HCT116 (cell line): Measurements from ENCODE around the gene HIVEP3.

Source experiments
- CEBPB ChIP-seq: IDR thresholded peaks from 2 replicates; pipeline ENCODE4 v1.6.1; 2012; ENCODE audit warnings: low read depth
- EGR1 ChIP-seq: IDR thresholded peaks from 2 replicates; pipeline ENCODE4 v1.6.1; 2012; ENCODE audit warnings: low read depth
- EZH2phosphoT487 ChIP-seq: fragments of 200-600 bp; IDR thresholded peaks from 2 replicates; pipeline ENCODE4 v1.6.1; 2018; ENCODE audit warnings: antibody characterized with exemption, borderline replicate concordance
- FOSL1 ChIP-seq: IDR thresholded peaks from 2 replicates; pipeline ENCODE4 v1.6.1; 2012; ENCODE audit warnings: low read depth
- POLR2A ChIP-seq: IDR thresholded peaks from 2 replicates; pipeline ENCODE4 v1.7.0; 2011; ENCODE audit warnings: borderline replicate concordance; ENCODE audit not compliant: insufficient read depth, insufficient read length; ENCODE audit errors: extremely low read depth
- POLR2AphosphoS5 ChIP-seq: IDR thresholded peaks from 2 replicates; pipeline ENCODE4 v1.6.1; 2011; ENCODE audit warnings: mild to moderate bottlenecking, low read depth, low read length, moderate library complexity
- SIN3A ChIP-seq: IDR thresholded peaks from 2 replicates; pipeline ENCODE4 v1.6.1; 2012; ENCODE audit warnings: low read depth
- SP1 ChIP-seq: IDR thresholded peaks from 2 replicates; pipeline ENCODE4 v1.6.1; 2012; ENCODE audit warnings: low read depth
- ZNF274 ChIP-seq: fragments of 200-500 bp; sonication (Bioruptor generic); IDR thresholded peaks from 2 replicates; pipeline ENCODE4 v1.6.1; 2014; ENCODE audit warnings: mild to moderate bottlenecking, low read depth, low read length, inconsistent platforms
- TF ChIP-seq, protein P1 (sequence below), 3 experiments: fragments of 200-600 bp in 1 of 3; sonication (generic) in 1 of 3; IDR thresholded peaks in 2 of 3; conservative IDR thresholded peaks in 1 of 3; 2 replicates each; pipeline ENCODE4 v1.5.1; 2012 to 2017; ENCODE audit warnings: low read depth in 2 of 3, low read length in 2 of 3, antibody characterized with exemption in 1 of 3, borderline replicate concordance in 1 of 3, control low read depth in 1 of 3, mild to moderate bottlenecking in 1 of 3, mixed read lengths in 1 of 3, mixed run types in 1 of 3, moderate library complexity in 1 of 3; ENCODE audit not compliant: insufficient read depth in 1 of 3
- TF ChIP-seq, protein P2 (sequence below): IDR thresholded peaks from 2 replicates; pipeline ENCODE4 v1.6.1; 2012
- TF ChIP-seq, protein P3 (sequence below): IDR thresholded peaks from 2 replicates; pipeline ENCODE4 v1.6.1; 2011; ENCODE audit warnings: mild to moderate bottlenecking, low read length, moderate library complexity; ENCODE audit not compliant: insufficient replicate concordance; ENCODE audit errors: extremely low read depth
- TF ChIP-seq, protein P4 (sequence below): IDR thresholded peaks from 2 replicates; pipeline ENCODE4 v1.6.1; 2012

DNA sequence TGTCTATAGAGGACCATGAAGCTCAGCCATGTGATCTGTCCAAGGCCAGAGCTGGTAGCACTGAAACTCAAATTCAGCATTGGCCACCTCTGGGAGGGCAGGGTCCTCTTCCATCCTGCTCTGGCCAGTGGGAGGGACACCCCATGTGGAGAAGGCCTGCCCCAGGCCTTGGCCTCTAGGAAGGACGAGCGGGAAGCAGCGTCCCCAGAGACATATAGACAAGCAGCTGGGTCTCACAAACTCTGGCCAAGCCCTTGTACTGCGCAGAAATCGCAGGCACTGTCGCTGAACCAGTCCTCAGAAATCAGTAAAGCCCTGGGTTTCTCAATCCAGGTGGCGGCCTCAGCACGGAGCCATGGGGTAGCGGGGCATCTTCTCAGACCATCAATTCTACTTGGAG is 180.7 kb downstream of the HIVEP3 start:
- no peak for TF ChIP-seq POLR2A
- TF ChIP-seq, protein P1, sequence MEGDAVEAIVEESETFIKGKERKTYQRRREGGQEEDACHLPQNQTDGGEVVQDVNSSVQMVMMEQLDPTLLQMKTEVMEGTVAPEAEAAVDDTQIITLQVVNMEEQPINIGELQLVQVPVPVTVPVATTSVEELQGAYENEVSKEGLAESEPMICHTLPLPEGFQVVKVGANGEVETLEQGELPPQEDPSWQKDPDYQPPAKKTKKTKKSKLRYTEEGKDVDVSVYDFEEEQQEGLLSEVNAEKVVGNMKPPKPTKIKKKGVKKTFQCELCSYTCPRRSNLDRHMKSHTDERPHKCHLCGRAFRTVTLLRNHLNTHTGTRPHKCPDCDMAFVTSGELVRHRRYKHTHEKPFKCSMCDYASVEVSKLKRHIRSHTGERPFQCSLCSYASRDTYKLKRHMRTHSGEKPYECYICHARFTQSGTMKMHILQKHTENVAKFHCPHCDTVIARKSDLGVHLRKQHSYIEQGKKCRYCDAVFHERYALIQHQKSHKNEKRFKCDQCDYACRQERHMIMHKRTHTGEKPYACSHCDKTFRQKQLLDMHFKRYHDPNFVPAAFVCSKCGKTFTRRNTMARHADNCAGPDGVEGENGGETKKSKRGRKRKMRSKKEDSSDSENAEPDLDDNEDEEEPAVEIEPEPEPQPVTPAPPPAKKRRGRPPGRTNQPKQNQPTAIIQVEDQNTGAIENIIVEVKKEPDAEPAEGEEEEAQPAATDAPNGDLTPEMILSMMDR (IDR thresholded peaks at IDR 0.05 in 2 of 3, conservative IDR thresholded peaks at IDR 0.05 in 1 of 3; ENCODE audit: borderline replicate concordance in 1 of 3, insufficient read depth in 1 of 3, low read depth in 2 of 3, low read length in 2 of 3) = no peak
- no peak for TF ChIP-seq EGR1
- TF ChIP-seq, protein P2, sequence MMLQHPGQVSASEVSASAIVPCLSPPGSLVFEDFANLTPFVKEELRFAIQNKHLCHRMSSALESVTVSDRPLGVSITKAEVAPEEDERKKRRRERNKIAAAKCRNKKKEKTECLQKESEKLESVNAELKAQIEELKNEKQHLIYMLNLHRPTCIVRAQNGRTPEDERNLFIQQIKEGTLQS = no peak
- TF ChIP-seq POLR2AphosphoS5 = no peak
- TF ChIP-seq EZH2phosphoT487 = no peak
- no peak for TF ChIP-seq ZNF274
- TF ChIP-seq, protein P3, sequence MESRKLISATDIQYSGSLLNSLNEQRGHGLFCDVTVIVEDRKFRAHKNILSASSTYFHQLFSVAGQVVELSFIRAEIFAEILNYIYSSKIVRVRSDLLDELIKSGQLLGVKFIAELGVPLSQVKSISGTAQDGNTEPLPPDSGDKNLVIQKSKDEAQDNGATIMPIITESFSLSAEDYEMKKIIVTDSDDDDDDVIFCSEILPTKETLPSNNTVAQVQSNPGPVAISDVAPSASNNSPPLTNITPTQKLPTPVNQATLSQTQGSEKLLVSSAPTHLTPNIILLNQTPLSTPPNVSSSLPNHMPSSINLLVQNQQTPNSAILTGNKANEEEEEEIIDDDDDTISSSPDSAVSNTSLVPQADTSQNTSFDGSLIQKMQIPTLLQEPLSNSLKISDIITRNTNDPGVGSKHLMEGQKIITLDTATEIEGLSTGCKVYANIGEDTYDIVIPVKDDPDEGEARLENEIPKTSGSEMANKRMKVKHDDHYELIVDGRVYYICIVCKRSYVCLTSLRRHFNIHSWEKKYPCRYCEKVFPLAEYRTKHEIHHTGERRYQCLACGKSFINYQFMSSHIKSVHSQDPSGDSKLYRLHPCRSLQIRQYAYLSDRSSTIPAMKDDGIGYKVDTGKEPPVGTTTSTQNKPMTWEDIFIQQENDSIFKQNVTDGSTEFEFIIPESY = no peak
- TF ChIP-seq CEBPB = no peak
- no peak for TF ChIP-seq FOSL1
- no peak for TF ChIP-seq SIN3A
- no peak for TF ChIP-seq SP1
- TF ChIP-seq, protein P4, sequence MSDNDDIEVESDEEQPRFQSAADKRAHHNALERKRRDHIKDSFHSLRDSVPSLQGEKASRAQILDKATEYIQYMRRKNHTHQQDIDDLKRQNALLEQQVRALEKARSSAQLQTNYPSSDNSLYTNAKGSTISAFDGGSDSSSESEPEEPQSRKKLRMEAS = no peak
